ENCODE measurements around the gene LBP.

LBP gene

GRCh38 chr20:38302786-38303185, 43.5 kb upstream of the LBP start:
- no peak for TF ChIP-seq CTCF (IDR thresholded peaks at IDR 0.05; ENCODE audit: control insufficient read depth, insufficient read depth, low read depth, low read length, missing control alignments)
- H3K4me3 ChIP-seq (ENCODE audit: control insufficient read depth, low read depth, low read length), result no peak overlapping the region
- DNase-seq (ENCODE audit: low read depth), result no peak

GRCh38 chr20:38303908-38304379, 42.3 kb upstream of the LBP start, which contains the start of gene BPI:
Gene BPI, plus strand, starts transcription at chr20:38304156. Its CDS starts 68 bp downstream, at chr20:38304224.
- no peak for TF ChIP-seq CTCF (IDR thresholded peaks at IDR 0.05; ENCODE audit: control insufficient read depth, insufficient read depth, low read depth, low read length, missing control alignments)
- no peak within 1 kb of the TSS for H3K4me3 ChIP-seq (ENCODE audit: control insufficient read depth, low read depth, low read length)
- peak; percentile 37 for DNase-seq (ENCODE audit: low read depth)

GRCh38 chr20:38304845-38305447, 41.3 kb upstream of the LBP start:
- no peak overlapping the region for H3K4me3 ChIP-seq (ENCODE audit: control insufficient read depth, low read depth, low read length)
- TF ChIP-seq CTCF (IDR thresholded peaks at IDR 0.05; ENCODE audit: control insufficient read depth, insufficient read depth, low read depth, low read length, missing control alignments), result peak; percentile 61
- DNase-seq (ENCODE audit: low read depth), result no peak

- no peak for TF ChIP-seq CTCF (IDR thresholded peaks at IDR 0.05; ENCODE audit: control insufficient read depth, insufficient read depth, low read depth, low read length, missing control alignments)
- DNase-seq (ENCODE audit: low read depth), result no peak
- H3K4me3 ChIP-seq (ENCODE audit: control insufficient read depth, low read depth, low read length), result no peak overlapping the region
These were observed 40.7 kb upstream of the LBP start for GRCh38 chr20:38305541-38305940.

- H3K4me3 ChIP-seq (ENCODE audit: control insufficient read depth, low read depth, low read length), result no peak overlapping the region
- DNase-seq (ENCODE audit: low read depth), result no peak
- no peak for TF ChIP-seq CTCF (IDR thresholded peaks at IDR 0.05; ENCODE audit: control insufficient read depth, insufficient read depth, low read depth, low read length, missing control alignments)
These were observed 39.9 kb upstream of the LBP start for GRCh38 chr20:38306379-38306778.

- no peak for TF ChIP-seq CTCF (IDR thresholded peaks at IDR 0.05; ENCODE audit: control insufficient read depth, insufficient read depth, low read depth, low read length, missing control alignments)
- H3K4me3 ChIP-seq (ENCODE audit: control insufficient read depth, low read depth, low read length), result no peak overlapping the region
- peak; percentile 48 for DNase-seq (ENCODE audit: low read depth)
These were observed 38.8 kb upstream of the LBP start for GRCh38 chr20:38307371-38308046.
